MG63 (cell line): ENCODE results near the gene MRAP. TPM values are rescaled to one million over a fixed set of nuclear protein-coding genes. Genes with fewer than 3 reads are reported as not detected.

Source experiments
- DNase-seq: peaks from one replicate; pipeline ENCODE4 v3.0.0-alpha.2; 2020
- H3K27me3 ChIP-seq: fragments of 250-450 bp; sonication (Bioruptor Pico); 2 replicates; pipeline ENCODE4 v1.5.1; 2020; ENCODE audit warnings: mild to moderate bottlenecking, moderate library complexity
- H3K36me3 ChIP-seq: fragments of 250-450 bp; sonication (Bioruptor Pico); 2 replicates; pipeline ENCODE4 v1.5.1; 2020; ENCODE audit warnings: mild to moderate bottlenecking, moderate library complexity
- H3K4me3 ChIP-seq: fragments of 250-450 bp; sonication (Bioruptor Pico); 2 replicates; pipeline ENCODE4 v1.5.1; 2020; ENCODE audit warnings: mild to moderate bottlenecking, moderate library complexity
- H3K9me3 ChIP-seq: fragments of 250-450 bp; sonication (Bioruptor Pico); 2 replicates; pipeline ENCODE4 v1.5.1; 2020; ENCODE audit warnings: mild to moderate bottlenecking, moderate library complexity
- total RNA-seq: library from RNA; depleted of rRNA; stranded (reverse); fragments of >200 nt; shearing (Covaris generic); gene quantifications from 2 replicates; pipeline ENCODE4 v1.2.3, GENCODE V29; 2014; ENCODE audit warnings: low replicate concordance

Gene MRAP
- total RNA-seq, 1 experiment from 2014 or later, result not detected

DNA sequence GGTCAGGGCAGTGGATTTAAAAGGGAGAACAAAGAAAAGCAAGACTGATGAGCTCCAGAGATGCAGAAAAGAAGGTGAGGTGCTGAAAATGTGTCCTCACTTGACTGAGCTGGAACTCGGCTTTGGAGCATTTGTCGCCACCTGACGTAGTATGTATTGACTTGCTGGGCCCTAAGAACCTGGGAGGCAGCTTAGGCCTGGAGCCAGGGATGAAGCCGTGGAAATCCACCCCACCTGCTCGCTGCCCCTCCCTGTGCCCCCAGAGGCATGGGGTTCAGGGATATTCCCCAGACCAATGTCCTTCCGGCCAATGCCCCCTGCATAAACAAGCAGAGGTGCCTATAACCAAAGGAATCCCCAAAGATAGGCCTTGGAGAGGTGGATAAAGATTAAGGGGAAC, 14.3 kb downstream of the MRAP start:
- no peak overlapping the region for H3K4me3 ChIP-seq
- H3K9me3 ChIP-seq, result no peaks in the 10 kb centered on the region
- H3K27me3 ChIP-seq, result no peaks in the 10 kb centered on the region
- peaks cover 49% of the 10 kb centered on the region for H3K36me3 ChIP-seq
- DNase-seq, result no peak

DNA sequence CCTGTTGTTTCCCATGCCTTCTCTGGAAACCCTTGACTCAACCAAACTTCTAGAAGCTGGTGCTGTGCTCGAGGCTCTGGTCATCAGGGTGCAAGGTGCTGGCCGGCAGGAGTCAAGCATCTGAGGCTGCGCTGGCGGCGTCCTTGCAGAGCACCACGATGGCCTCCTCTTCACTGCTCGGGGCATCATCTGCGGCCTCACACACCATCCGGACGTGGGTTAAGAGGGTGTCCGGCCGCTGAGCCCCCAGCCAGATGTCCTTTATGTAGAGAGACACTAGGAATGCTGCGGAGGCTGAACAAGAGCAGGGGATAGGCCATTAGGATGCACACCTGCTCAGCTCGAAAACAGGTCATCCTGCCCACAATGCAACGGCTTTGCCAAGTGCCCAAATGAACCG, 16.2 kb downstream of the MRAP start:
- Histone ChIP-seq H3K4me3 (no peak overlapping the region), H3K27me3 (no peaks in the 10 kb centered on the region), H3K9me3 (no peaks in the 10 kb centered on the region), H3K36me3 (peaks cover 66% of the 10 kb centered on the region)
- DNase-seq, result no peak

DNA sequence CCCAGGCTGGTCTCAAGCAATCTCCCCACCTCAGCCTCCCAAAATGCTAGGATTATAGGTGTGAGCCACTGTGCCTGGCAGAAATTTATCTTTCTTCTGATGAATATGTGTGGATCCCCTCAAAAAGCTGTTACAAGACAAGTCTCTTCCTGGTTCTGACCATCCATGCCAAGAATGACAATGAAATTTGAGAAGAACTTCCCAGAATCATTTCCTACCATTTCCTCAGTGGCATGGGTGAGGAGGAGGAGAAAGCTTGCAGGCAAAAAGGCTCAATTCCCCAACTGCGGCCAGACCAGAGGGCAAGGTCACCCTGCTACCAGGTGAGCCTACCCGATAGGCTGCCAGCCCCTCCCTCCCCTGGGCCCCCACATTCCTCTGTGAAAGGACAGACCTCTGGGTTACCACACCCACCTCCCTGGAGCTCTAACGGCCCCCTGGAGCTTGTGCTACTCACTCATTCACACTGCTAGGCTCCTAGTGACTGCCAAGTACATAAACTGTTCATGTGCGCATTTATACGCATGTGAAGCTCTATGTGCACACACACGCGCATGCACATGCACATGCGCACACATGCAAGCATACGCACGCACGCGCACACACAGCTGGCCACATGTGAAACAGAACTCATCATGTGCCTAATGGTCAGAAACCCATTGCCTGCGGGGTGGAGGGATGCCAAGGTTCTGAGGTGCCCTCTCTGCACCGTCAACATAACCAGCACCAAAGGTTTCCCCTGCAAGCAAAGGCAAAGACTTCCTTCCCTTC, 17.0 kb downstream of the MRAP start:
- Histone ChIP-seq H3K4me3 (no peak overlapping the region), H3K27me3 (no peaks in the 10 kb centered on the region), H3K36me3 (peaks cover 74% of the 10 kb centered on the region), H3K9me3 (no peaks in the 10 kb centered on the region)
- no peak for DNase-seq

DNA sequence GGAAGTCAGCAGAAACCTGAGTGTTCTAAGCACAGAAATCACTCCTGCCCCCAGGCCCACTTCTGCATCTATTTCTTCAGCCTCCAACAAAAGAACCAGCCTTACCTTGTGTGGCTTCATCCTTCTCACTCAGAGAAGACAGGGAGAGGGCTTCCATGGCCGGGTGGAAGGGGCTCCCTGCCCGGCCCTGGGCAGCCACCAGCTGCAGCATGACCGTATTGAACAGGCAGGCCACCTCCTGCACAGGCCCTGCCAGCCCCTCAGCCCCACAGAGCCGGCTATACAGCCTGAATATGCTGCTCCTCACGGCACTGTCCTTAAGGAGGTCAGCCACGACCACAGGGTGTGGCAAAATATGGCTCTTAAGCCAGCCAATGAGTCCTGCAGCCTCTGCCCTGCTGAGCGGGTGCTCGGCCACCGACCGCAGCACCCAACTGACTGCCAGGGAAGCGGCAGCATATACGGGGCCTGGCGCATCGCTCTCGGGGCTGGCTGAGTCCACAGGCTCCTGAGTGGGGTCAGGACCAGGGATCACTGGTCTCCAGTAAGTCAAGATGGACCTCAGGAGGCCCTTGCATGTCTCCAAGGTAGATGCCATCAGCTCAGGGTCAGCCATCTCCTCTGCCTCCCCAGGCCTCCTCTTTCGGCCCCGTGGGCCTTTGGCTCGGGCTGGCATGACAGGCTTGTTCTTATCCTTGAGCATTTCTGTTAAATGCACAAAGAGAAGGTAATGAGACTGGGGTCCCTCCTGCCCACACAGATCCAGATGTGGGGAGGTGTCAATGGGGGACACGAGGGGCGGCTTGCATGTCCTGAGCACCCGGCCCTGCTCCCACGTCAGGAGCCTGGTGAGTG, 17.9 kb downstream of the MRAP start:
- H3K27me3 ChIP-seq, result no peaks in the 10 kb centered on the region
- peaks cover 83% of the 10 kb centered on the region for H3K36me3 ChIP-seq
- no peaks in the 10 kb centered on the region for H3K9me3 ChIP-seq
- no peak overlapping the region for H3K4me3 ChIP-seq
- DNase-seq, result no peak

DNA sequence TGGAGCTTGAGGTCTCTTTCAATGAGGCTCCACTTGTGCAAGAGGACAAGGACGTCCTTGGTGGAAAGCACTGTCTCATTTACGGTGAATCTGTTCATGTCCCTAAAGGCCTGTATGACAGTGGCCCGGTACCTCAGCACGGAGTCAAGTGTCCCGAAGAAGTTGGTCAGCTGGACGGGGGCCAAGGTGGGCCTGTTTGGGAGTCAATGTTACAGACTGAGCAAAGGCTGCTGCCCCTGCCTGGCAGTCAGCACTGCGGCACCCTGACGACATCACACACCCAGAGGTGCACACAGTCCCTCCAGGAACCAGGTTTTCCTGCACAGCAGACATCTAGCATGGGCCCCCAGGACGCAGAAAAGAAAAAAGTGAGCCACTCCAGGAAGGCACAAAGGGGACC, 19.1 kb downstream of the MRAP start:
- peaks cover 83% of the 10 kb centered on the region for H3K36me3 ChIP-seq

DNA sequence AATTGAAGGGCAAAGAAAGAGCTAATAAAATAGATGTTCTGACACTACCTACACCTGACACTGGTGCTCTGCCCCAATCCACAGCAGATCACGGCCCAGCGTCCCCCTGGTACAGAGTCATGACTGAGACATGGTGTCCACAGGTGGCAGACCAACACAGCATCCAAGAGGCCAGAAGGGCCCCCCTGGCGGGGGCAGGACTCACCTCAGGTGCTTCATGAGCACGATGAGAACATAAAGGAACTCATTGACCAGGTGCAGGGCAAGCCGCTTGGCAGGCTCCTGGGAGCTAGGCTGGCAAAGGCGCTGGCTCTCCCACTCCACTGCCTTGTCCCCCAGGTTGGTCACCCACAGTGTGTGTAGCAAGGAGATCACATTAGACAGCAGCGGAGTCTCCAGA, 20.4 kb downstream of the MRAP start:
- no peaks in the 10 kb centered on the region for H3K27me3 ChIP-seq
- peaks cover 85% of the 10 kb centered on the region for H3K36me3 ChIP-seq
- no peak overlapping the region for H3K4me3 ChIP-seq
- H3K9me3 ChIP-seq, result no peaks in the 10 kb centered on the region
- DNase-seq, result no peak

More for the DNA sequence above, 19.1 kb downstream of the MRAP start:
- Histone ChIP-seq H3K27me3 (no peaks in the 10 kb centered on the region), H3K4me3 (no peak overlapping the region), H3K9me3 (no peaks in the 10 kb centered on the region)
- no peak for DNase-seq

DNA sequence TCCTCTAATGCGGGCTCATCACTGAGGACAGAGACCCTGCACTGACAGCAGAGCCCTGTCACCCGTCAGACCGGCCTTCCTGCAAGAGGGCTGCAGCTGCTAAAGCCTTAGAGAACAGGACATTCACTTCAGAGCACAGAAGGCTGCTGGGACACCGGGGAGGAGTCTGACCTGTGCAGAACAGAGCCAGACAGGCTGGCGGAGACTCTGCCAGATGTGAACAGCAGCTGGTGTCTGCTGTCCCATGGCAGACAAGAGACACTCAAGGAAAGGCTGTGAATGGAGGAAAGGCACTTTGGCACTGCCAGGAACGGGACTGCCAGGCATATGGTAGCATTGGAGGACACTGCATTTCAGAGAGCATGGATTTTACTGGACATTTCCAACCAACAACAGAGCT, 21.4 kb downstream of the MRAP start:
- Histone ChIP-seq H3K4me3 (no peak overlapping the region), H3K27me3 (no peaks in the 10 kb centered on the region), H3K36me3 (peaks cover 90% of the 10 kb centered on the region), H3K9me3 (no peaks in the 10 kb centered on the region)
- DNase-seq, result no peak

DNA sequence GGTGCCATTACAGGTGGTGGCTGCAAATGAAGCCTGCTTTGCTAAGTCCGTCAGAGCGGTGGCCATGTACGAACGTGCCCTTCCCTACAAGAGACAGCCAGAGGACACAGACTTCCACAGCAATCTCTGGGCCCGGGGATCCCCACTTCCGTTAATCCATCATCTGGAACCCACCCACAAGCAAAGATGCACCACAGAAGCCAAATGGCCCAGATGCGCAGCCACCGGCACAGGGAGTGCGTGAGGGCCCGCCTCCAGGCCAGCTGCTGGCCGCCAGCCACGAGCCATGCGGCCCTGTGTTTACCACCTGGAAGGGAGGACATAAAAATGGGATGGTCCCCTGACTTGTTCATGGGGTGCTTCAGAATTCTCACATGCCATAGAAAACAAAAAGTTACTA, 22.1 kb downstream of the MRAP start:
- no peak overlapping the region for H3K4me3 ChIP-seq
- no peak for DNase-seq
- H3K27me3 ChIP-seq, result no peaks in the 10 kb centered on the region
- H3K36me3 ChIP-seq, result peaks cover 93% of the 10 kb centered on the region
- no peaks in the 10 kb centered on the region for H3K9me3 ChIP-seq

DNA sequence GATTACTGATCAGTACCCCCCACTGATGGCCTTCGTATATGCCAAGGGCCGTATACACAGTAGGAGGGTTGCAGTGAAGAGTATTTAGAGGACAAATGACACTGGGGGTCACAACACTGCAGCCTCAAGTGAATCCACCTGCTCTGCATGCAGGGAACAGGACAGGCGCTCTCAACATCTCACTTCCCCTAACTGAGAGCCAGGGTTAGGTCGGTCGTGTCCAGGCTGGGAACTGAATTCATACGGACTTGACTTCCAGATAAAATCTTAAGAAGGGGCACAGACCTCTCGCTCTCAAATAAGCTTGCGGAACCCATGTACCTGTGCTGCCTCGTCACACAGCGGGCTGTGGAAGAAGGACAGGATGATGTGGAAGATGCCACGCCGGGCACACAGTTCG, 22.8 kb downstream of the MRAP start:
- Histone ChIP-seq H3K36me3 (peaks cover 93% of the 10 kb centered on the region), H3K9me3 (no peaks in the 10 kb centered on the region)

DNA sequence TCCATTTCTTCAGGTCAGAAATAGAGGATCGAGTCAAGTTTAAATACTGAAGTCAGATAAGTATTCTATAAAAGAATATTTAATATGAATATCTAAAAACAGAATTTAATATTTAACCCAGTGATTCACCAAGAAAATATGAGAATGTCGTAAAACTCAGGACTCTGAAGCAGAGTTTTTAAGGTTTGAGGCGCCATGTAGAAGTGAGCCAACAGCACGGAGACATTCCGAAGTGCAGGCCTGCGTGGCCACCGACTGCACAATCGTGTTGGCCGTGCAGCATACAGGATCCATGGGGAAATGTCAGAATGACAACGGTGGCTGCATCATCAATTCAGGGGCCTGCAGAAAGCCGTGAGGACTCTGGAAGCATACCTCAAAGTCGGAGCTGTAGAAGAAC, 23.4 kb downstream of the MRAP start:
- no peak overlapping the region for H3K4me3 ChIP-seq
- no peaks in the 10 kb centered on the region for H3K9me3 ChIP-seq
- no peaks in the 10 kb centered on the region for H3K27me3 ChIP-seq
- no peak for DNase-seq
- peaks cover 94% of the 10 kb centered on the region for H3K36me3 ChIP-seq

More for the DNA sequence above, 22.8 kb downstream of the MRAP start:
- Histone ChIP-seq H3K27me3 (no peaks in the 10 kb centered on the region), H3K4me3 (no peak overlapping the region)
- no peak for DNase-seq

DNA sequence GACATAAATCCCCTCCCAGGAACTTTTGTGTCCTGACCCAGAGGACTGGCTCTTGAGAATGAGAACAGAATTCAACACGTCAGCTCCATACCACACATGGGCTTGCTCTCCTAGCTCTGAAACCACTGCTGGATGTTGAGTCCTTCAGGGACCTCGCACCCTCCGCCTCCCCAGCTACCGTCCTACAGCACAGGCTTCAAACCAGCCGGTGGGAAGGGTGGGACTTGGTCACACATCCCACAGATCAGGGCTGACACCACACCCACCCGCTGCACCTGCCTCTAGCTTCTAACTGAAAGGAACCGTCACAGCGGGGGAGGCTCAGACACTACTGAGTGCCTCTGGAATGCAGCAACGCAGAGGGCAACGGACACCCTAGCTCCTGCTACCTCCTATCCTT, 24.0 kb downstream of the MRAP start:
- Histone ChIP-seq H3K4me3 (no peak overlapping the region), H3K27me3 (no peaks in the 10 kb centered on the region), H3K36me3 (peaks cover 94% of the 10 kb centered on the region), H3K9me3 (no peaks in the 10 kb centered on the region)
- DNase-seq, result no peak

DNA sequence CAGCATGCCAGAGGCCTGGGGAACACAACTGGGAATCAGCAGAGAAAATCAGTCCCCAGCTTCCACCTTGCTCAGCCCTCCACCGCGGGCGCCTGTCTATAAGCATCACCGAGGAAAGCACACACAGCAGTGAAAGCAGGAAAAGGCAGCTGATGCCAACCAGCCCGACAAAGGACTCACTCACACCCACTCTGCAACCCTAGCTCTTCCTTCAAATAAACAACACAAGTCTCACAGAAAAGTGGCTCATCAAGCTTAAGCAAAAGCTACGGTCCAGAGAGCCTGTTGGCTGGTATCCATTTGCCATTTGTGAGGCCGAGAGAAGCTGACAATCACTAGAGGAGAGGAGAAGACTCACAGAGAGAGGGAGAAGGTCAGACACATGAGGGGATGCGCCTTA, 27.1 kb downstream of the MRAP start:
- H3K36me3 ChIP-seq, result peaks cover 95% of the 10 kb centered on the region
- no peak overlapping the region for H3K4me3 ChIP-seq
- no peak for DNase-seq
- no peaks in the 10 kb centered on the region for H3K9me3 ChIP-seq
- no peaks in the 10 kb centered on the region for H3K27me3 ChIP-seq

DNA sequence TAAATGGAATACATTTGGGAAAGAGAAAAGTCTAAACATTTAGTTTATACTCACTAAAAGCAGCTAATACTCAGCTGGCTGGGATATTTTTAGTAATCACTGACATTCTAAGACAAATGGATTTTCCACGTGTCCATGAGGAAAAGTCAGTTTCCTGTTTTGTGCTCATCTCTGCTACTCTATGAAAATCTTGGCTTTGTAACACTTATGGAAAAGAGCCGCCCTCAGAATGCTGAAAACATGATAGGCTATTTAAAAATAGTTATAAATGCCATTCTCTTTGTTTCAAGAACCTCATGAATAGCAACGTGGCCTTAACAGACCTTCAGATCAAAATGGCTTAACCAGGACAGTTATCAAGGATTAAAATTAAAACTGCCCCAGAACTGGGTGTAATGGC, 29.9 kb downstream of the MRAP start:
- Histone ChIP-seq H3K9me3 (no peaks in the 10 kb centered on the region), H3K27me3 (no peaks in the 10 kb centered on the region), H3K4me3 (no peak overlapping the region), H3K36me3 (peaks cover 93% of the 10 kb centered on the region)
- DNase-seq, result no peak

DNA sequence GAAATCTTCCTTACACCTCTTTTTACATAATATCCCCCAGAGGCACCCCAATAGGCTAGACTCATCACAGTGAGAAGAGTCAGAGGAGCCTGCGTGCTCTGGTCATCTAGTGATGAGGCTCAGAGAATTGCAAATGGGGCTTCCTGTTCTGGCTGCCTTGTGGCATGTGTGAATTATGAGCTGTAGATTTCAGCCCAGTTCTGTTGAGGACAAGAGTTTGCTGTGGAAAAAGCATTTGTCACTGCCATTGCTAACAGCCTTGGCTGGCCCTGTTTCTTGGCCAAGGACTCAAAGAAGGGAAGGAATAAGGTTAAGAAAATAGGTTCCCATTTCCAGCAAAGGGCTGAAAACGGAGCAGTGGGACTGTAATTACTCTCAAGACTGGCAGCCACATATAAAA, 30.7 kb downstream of the MRAP start:
- DNase-seq, result no peak
- peaks cover 93% of the 10 kb centered on the region for H3K36me3 ChIP-seq
- H3K4me3 ChIP-seq, result no peak overlapping the region
- no peaks in the 10 kb centered on the region for H3K9me3 ChIP-seq
- no peaks in the 10 kb centered on the region for H3K27me3 ChIP-seq

DNA sequence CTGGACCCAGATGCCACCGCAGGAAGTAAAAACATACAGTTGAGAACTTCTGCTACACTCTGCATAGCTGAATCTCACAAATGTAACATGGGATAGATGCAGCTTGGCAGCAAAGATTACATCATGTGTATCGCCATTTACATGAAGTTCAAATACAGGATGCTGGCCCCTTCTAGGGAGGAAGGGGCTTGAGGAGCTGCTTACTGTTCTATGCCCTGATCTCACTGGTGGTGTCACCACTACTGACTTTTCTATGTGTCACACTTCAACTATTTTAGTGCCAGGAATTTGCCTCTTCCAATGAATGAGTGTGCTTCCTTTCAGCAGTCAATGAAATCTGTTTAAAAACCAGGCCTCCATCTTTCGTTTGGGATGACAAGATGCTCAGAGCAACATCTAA, 31.1 kb downstream of the MRAP start:
- H3K36me3 ChIP-seq, result peaks cover 93% of the 10 kb centered on the region
- no peak for DNase-seq
- H3K4me3 ChIP-seq, result no peak overlapping the region

DNA sequence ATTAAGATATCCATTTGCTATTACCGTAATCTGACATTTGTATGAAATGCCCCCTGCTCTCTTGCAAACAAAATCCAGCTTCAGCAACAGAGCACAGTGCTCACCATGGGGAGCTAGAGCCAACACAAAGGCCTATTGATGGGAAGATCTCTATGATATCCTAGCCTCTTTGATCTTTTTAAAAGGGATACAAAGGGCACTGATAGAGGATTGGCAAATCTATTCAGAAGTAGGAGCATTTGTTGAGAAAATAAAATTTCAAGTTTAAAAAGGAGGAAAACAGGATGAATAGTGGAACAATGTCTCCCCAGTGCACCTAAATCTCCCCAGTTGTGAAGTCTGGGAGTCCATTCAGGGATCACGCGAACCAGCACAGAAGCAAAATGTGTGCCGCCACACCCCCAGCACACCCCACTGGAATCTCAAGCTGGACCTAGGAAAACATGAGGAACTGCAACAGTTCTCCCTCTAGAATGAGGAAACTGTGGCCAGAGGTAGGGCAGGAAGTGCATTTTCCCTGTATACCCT, 32.2 kb downstream of the MRAP start:
- DNase-seq, result no peak
- no peak overlapping the region for H3K4me3 ChIP-seq
- no peaks in the 10 kb centered on the region for H3K9me3 ChIP-seq
- no peaks in the 10 kb centered on the region for H3K27me3 ChIP-seq
- peaks cover 89% of the 10 kb centered on the region for H3K36me3 ChIP-seq

More for the DNA sequence above, 31.1 kb downstream of the MRAP start:
- no peaks in the 10 kb centered on the region for H3K27me3 ChIP-seq
- no peaks in the 10 kb centered on the region for H3K9me3 ChIP-seq

DNA sequence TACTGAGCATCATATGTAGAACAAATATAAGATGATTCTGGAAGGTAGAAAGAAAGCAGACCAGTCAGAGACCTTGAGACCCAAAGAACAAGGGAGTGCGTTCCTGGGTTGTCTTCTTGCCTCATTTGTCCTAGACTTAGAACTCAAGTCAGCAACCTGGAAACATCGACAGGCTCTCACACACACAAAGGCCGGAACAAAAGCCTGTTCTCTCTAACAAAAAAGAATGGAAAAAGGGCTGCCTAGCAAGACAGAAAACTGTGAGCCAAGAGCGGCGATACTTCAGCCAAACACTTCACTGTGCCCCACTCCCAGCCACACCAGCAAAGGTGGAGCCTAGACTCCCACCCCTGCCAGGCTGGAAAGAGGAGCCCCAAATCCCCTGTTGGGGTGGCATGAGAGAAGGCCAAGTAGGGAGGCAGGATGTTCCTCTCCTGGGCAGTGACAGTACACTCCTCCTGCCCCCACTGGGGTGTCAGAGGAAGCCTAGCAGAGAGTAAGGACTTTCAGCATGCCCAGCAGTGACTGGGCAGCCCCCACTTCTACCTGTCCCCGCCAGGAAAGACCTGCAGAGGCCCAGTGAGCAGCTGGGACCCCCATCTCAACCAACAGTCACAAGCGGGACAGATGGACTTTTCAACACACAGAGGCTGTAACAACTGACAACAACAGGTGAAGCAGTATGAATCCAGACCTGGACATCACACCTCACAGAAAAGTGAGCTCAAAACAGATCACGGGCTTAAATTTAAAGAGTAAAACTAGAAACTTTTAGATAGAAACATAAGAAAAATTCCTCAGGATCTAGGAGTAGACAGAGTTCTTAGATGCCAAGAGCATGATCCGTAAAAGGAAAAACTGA, 33.0 kb downstream of the MRAP start:
- no peaks in the 10 kb centered on the region for H3K27me3 ChIP-seq
- peaks cover 89% of the 10 kb centered on the region for H3K36me3 ChIP-seq
- DNase-seq, result no peak
- no peak overlapping the region for H3K4me3 ChIP-seq
- no peaks in the 10 kb centered on the region for H3K9me3 ChIP-seq
